ENCODE results near the gene BCL2A1. TPM values are rescaled to one million over a fixed set of nuclear protein-coding genes. Genes with fewer than 3 reads are reported as not detected.

The BCL2A1 gene
- total RNA-seq, 1 experiment from 2014 or later = not detected

DNA sequence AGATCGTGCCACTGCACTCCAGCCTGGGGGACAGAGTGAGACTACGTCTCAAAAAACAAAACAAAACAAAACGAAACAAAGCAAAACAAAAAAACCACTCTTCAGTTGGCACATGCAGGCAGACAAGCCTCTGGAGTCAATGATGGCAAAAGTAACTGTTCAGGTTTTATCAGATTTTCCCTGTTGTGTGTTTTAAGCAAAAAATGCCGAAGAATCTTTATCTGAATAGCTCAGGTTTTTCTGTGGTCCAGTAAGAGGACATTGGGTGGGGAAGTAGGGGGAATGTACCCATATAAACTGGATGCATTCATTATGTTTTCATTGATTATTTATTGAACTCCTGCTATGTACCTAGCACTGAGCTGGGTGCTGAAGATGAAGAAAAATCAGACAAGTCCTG lies 20.8 kb upstream of the BCL2A1 start:
- H3K4ac ChIP-seq (ENCODE audit: low read depth, low read length) = no peak overlapping the region
- no peaks in the 10 kb centered on the region for H3K4me1 ChIP-seq (ENCODE audit: insufficient read depth, low read length)
- TF ChIP-seq, protein P1, sequence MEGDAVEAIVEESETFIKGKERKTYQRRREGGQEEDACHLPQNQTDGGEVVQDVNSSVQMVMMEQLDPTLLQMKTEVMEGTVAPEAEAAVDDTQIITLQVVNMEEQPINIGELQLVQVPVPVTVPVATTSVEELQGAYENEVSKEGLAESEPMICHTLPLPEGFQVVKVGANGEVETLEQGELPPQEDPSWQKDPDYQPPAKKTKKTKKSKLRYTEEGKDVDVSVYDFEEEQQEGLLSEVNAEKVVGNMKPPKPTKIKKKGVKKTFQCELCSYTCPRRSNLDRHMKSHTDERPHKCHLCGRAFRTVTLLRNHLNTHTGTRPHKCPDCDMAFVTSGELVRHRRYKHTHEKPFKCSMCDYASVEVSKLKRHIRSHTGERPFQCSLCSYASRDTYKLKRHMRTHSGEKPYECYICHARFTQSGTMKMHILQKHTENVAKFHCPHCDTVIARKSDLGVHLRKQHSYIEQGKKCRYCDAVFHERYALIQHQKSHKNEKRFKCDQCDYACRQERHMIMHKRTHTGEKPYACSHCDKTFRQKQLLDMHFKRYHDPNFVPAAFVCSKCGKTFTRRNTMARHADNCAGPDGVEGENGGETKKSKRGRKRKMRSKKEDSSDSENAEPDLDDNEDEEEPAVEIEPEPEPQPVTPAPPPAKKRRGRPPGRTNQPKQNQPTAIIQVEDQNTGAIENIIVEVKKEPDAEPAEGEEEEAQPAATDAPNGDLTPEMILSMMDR (conservative IDR thresholded peaks at IDR 0.05) = no peak
- no peaks in the 10 kb centered on the region for H3K79me1 ChIP-seq (ENCODE audit: insufficient read depth, low read depth, low read length, poor library complexity, severe bottlenecking)
- H3K23me2 ChIP-seq (ENCODE audit: insufficient read length, low read depth, low read length, poor library complexity, severe bottlenecking) = no peaks in the 10 kb centered on the region
- no peak overlapping the region for H2BK5ac ChIP-seq (ENCODE audit: insufficient read length, low read length)
- no peak overlapping the region for H3K18ac ChIP-seq (ENCODE audit: insufficient read length, low read depth, low read length)
- no peaks in the 10 kb centered on the region for H3K9me3 ChIP-seq (ENCODE audit: control insufficient read depth, low read depth, low read length)
- H3K27ac ChIP-seq (ENCODE audit: insufficient read length, low read depth, low read length) = no peak overlapping the region
- H3K9me3 Mint-ChIP-seq = no peaks in the 10 kb centered on the region
- no peak overlapping the region for H2AFZ ChIP-seq (ENCODE audit: low read length)
- H2AK5ac ChIP-seq (ENCODE audit: insufficient read length, low read length) = no peak overlapping the region
- no peak overlapping the region for H3K56ac ChIP-seq (ENCODE audit: insufficient read length, low read depth, low read length)
- no peak overlapping the region for H4K91ac ChIP-seq (ENCODE audit: insufficient read length, low read depth, low read length)
- H3K23ac ChIP-seq (ENCODE audit: insufficient read length, low read depth, low read length) = no peak overlapping the region
- H3K14ac ChIP-seq (ENCODE audit: insufficient read depth, low read length) = no peak overlapping the region
- H3K27me3 Mint-ChIP-seq (ENCODE audit: low read depth) = no peaks in the 10 kb centered on the region; the same call in 1 of the 2 replicates
- H3K27me3 ChIP-seq (ENCODE audit: insufficient read depth, low read length) = no peaks in the 10 kb centered on the region
- no peak overlapping the region for H4K5ac ChIP-seq (ENCODE audit: insufficient read length, low read depth, low read length)
- H2BK20ac ChIP-seq (ENCODE audit: low read depth, low read length, poor library complexity, severe bottlenecking) = no peak overlapping the region
- no peak overlapping the region for H4K8ac ChIP-seq (replicated peaks; ENCODE audit: insufficient read length, low read depth, low read length)
- no peak overlapping the region for H3K27ac Mint-ChIP-seq
- no peaks in the 10 kb centered on the region for H3K36me3 Mint-ChIP-seq (ENCODE audit: insufficient read depth in 1 of 3, low read depth in 3 of 3)
- DNase-seq = no peak
- no peak overlapping the region for H2BK12ac ChIP-seq (ENCODE audit: insufficient read length, low read depth, low read length)
- no peak overlapping the region for H3K9ac ChIP-seq (ENCODE audit: extremely low read depth, insufficient read length, low read length)
- no peak overlapping the region for H3K4me2 ChIP-seq (ENCODE audit: insufficient read depth, insufficient read length, low read length)
- H3K4me1 Mint-ChIP-seq = no peaks in the 10 kb centered on the region
- no peak overlapping the region for H2BK15ac ChIP-seq (ENCODE audit: low read depth, low read length)
- H3K4me3 Mint-ChIP-seq = no peak overlapping the region; a peak in 1 of 5 replicates
- H4K20me1 ChIP-seq (ENCODE audit: control insufficient read depth, insufficient read depth, insufficient read length) = no peaks in the 10 kb centered on the region
- H2BK120ac ChIP-seq (ENCODE audit: low read depth, low read length, poor library complexity, severe bottlenecking) = no peak overlapping the region
- H3K79me2 ChIP-seq (ENCODE audit: insufficient read depth, low read length) = no peaks in the 10 kb centered on the region
- WGBS (ENCODE audit: extremely low coverage, insufficient read length, low lambda C conversion rate) = no CpG with 5 or more reads among the region's 4 CpGs
- H3T11ph ChIP-seq (ENCODE audit: low read length) = no peak overlapping the region
